MM.1S (cell line): ENCODE measurements around the gene SLC4A1AP.

Experiments used
- CTCF ChIP-seq: fragments of 300-600 bp; sonication (generic); IDR thresholded peaks from 2 replicates; pipeline ENCODE4 v1.5.1; 2016; ENCODE audit warnings: antibody characterized with exemption, low read length, mixed read lengths
- EZH2 ChIP-seq: fragments of 300-600 bp; sonication (generic); optimal IDR thresholded peaks from 2 replicates; pipeline ENCODE3; 2017; ENCODE audit warnings: low read depth, mild to moderate bottlenecking, antibody characterized with exemption, low read length, mixed read lengths

DNA sequence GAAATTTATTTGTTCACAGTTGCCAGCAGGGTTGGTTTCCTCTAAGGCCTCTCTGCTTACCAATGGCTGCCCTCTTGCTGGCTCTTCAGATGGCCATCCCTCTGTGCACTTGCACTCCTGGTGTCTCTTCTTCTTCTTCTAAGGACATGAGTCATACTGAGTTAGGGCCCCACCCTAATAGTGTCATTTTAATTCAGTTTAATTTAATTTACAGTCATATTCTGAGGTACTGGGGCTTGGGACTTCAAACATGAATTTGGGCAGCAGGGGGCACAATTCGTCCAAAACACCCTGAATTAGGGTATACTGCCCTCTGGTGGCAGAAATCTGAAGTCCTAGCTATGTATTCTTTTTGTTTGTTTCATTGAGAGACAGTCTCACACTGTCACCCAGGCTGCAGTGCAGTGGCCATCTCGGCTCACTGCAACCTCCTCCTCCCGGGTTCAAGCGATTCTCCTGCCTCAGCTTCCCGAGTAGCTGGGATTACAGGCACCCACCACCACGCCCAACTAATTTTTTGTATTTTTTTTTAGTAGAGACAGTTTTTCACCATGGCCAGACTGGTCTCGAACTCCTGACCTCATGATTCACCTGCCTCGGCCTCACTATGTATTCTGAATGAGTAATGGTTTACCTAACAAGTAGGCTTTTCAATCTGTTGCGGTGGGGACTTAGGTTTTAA is 19.8 kb downstream of the SLC4A1AP start:
- TF ChIP-seq EZH2 (no peak), CTCF (peak; percentile 96)
